Esophagus squamous epithelium (tissue), 5 donors: ENCODE measurements around the gene CLEC20A. TPM values are rescaled to one million over a fixed set of nuclear protein-coding genes. Genes with fewer than 3 reads are reported as not detected.

Source experiments
- DNase-seq: peaks from one replicate; lab custom pipeline; 2025; lab: John Stamatoyannopoulos, UW
- H3K27ac ChIP-seq, 4 donors: fragments of 200-600 bp; sonication (generic); one replicate each; pipeline ENCODE4 v1.5.1; 2016 to 2019; ENCODE audit warnings: mild to moderate bottlenecking in 1 of 4
- H3K27me3 ChIP-seq, 4 donors: fragments of 200-600 bp; sonication (generic); 1 replicate in 3 of 4; 2 replicates in 1 of 4; pipeline versions ENCODE4 v1.5.1 to v1.6.0; 2017 to 2021; ENCODE audit warnings: antibody characterized with exemption in 1 of 4
- H3K36me3 ChIP-seq, 3 donors: fragments of 200-600 bp; sonication (generic); one replicate each; pipeline ENCODE4 v1.5.1; 2016 to 2019
- H3K4me1 ChIP-seq, 3 donors: fragments of 200-600 bp; sonication (generic); one replicate each; pipeline ENCODE4 v1.5.1; 2017 to 2019
- H3K4me3 ChIP-seq, 4 donors: fragments of 200-600 bp; sonication (generic); 1 replicate in 3 of 4; 2 replicates in 1 of 4; pipeline ENCODE4 v1.5.1; 2016 to 2019; ENCODE audit warnings: mild to moderate bottlenecking in 2 of 4, moderate library complexity in 1 of 4
- H3K9me3 ChIP-seq, 3 donors: fragments of 200-600 bp; sonication (generic); one replicate each; pipeline ENCODE4 v1.5.1; 2016 to 2019
- CTCF ChIP-seq, 6 experiments: fragments of 450-650 bp in 4 of 6; fragments of 200-600 bp in 2 of 6; sonication (generic) in 2 of 6; IDR thresholded peaks; one replicate each; pipeline ENCODE4 v1.5.1; 2016 to 2019; ENCODE audit warnings: antibody characterized with exemption in 6 of 6, mild to moderate bottlenecking in 4 of 6, moderate library complexity in 4 of 6
- POLR2A ChIP-seq, 4 donors: fragments of 450-650 bp; IDR thresholded peaks; one replicate each; pipeline ENCODE4 v1.6.1; 2017; ENCODE audit warnings: antibody characterized with exemption in 4 of 4, mild to moderate bottlenecking in 4 of 4, moderate library complexity in 3 of 4
- WGBS, 2 donors: methylation state at CpG; one replicate each; pipeline ENCODE4 v1.1.5; 2018; 5-methylcytosine and 5-hydroxymethylcytosine counted together
- intact Hi-C: fragments of 100-400 bp; cut with DNase I; formaldehyde crosslinking; loops from one replicate; pipeline ENCODE4 v1.15.0; 2022
- total RNA-seq, 4 donors: library from RNA; depleted of rRNA; stranded (reverse); fragments of >200 nt; gene quantifications; one replicate each; pipeline ENCODE4 v1.1.0, GENCODE V29; 2016
- donor health status: DM: yes; HTN: yes; CAD: no.

The CLEC20A gene
- total RNA-seq, 4 donors from 2014 or later: not detected

DNA sequence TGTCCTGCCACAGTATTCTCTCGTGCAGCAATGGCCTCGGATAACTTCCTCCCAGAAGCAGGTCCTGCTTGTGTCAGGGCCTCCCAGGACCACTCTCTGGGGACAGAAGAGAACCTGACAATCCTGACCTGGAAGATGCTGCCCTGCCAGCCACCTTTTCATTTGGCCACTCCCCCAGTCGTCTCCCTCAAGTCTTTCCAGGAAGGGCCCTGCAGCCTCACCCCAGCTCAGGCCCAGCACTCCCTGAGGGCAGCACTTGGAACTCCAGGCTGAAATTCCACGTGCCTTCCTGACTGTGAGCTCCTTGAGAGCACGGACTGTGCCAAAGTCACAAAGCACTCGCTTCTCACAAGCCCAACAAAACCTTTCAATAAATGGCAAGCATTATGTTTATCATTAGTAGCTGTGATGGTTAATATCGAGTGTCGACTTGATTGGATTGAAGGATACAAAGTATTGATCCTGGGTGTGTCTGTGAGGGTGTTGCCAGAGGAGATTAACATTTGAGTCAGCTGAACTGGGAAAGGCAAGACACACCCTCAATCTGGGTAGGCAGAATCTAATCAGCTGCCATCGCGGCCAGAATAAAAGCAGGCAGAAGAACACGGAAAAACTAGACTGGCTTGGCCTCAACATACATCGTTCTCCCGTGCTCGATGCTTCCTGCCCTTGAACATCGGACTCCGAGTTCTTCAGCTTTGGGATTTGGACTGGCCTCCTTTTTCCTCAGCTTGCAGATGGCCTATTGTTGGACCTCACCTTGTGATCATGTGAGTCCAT lies 2.3 kb upstream of the CLEC20A start:
- Histone ChIP-seq H3K4me1 (peaks cover 0 to 3% (median 0%) of the 10 kb centered on the region in 3 donors), H3K27me3 (no peaks in the 10 kb centered on the region), H3K36me3 (no peaks in the 10 kb centered on the region), H3K27ac (no peak overlapping the region), H3K9me3 (no peaks in the 10 kb centered on the region), H3K4me3 (no peak overlapping the region)
- intact Hi-C loops: no loop called here
- no peak for TF ChIP-seq POLR2A (IDR thresholded peaks at IDR 0.05)
- peak in 1 of 6 experiments; percentile 20 for TF ChIP-seq CTCF (IDR thresholded peaks at IDR 0.05)
- no peak for DNase-seq
- WGBS, 2 donors: 67 to 79% methylated on average over 14 to 15 of the region's 16 CpGs

GRCh38 chr1:178497903-178498478 lies 1.2 kb upstream of the CLEC20A start:
- Histone ChIP-seq H3K27me3 (no peaks in the 10 kb centered on the region), H3K36me3 (no peaks in the 10 kb centered on the region), H3K27ac (no peak overlapping the region), H3K4me1 (peaks cover 0 to 3% (median 0%) of the 10 kb centered on the region in 3 donors), H3K9me3 (no peaks in the 10 kb centered on the region), H3K4me3 (no peak overlapping the region)
- DNase-seq: no peak
- TF ChIP-seq POLR2A (IDR thresholded peaks at IDR 0.05) (no peak), CTCF (IDR thresholded peaks at IDR 0.05) (no peak)
- WGBS, 2 donors: 85% methylated on average over 6 to 7 of the region's 7 CpGs
- intact Hi-C loops: no loop called here

DNA sequence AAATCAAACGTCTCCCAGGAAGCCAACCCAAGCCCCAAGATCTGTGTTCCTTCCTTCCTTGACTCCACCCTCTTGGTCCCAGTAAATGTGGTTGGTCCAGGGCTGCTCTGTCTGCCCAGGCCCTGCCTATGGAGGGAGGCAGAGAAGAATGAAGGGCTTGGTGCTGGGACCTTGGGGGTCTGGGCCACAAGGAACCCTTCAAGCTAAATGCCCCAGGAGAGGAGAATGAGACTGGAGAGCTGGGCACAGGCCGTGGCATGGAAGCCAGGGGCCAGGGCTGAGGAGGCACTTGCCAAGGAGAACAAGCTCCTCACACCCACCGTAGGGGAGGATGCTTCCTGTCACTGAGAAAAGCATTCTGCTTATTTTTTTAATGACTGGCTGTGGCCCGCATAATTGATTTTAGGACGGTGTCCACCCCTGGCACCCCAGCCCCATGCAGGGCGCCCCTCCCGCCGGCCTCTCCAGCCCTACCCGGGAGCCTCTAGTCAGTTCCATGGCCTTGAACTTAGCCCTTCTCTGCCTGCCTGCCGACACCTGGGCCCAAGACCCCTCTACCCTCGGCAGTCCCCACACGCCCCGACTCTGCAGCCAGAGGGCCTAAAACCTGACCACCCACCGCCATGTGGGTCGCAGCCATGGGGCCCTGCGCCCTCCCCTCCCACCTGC lies 889 bp downstream of the CLEC20A start:
- Histone ChIP-seq H3K36me3 (no peaks in the 10 kb centered on the region), H3K4me1 (no peaks in the 10 kb centered on the region)

DNA sequence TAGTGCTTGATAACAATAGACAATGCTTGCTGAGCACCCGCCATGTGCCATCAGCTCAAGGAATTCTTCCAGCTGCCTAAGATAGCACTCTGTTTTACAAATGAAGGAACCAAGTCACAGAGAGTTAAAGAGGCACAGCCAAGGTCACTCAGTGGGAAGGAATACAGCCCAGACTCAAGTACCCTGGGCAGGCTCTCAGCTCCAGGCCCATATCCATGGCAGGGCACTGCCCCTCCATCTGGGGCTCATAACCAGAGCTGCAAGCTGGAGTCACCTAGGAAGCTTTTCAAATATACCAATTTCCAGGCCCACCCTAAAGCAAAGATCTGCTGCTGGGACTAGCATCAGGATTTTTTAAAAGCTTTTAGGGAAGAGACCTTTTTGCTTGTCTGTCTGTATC lies 1.6 kb downstream of the CLEC20A start:
- Histone ChIP-seq H3K27ac (no peak overlapping the region), H3K9me3 (no peaks in the 10 kb centered on the region), H3K4me3 (no peak overlapping the region), H3K4me1 (no peaks in the 10 kb centered on the region), H3K27me3 (no peaks in the 10 kb centered on the region), H3K36me3 (no peaks in the 10 kb centered on the region)
- TF ChIP-seq CTCF (IDR thresholded peaks at IDR 0.05) (no peak), POLR2A (IDR thresholded peaks at IDR 0.05) (no peak)
- 79 to 100% methylated on average over 1 of the region's 1 CpG for WGBS, 2 donors
- DNase-seq: no peak
- intact Hi-C loops: no loop called here

More for the DNA sequence above, 889 bp downstream of the CLEC20A start:
- no peaks in the 10 kb centered on the region for H3K27me3 ChIP-seq
- no peak overlapping the region for H3K27ac ChIP-seq
- WGBS, 2 donors: 86 to 87% methylated on average over 11 to 15 of the region's 16 CpGs
- intact Hi-C loops: no loop called here
- no peak for DNase-seq
- H3K9me3 ChIP-seq: no peaks in the 10 kb centered on the region
- no peak overlapping the region for H3K4me3 ChIP-seq
- TF ChIP-seq POLR2A (IDR thresholded peaks at IDR 0.05) (no peak), CTCF (IDR thresholded peaks at IDR 0.05) (no peak)

DNA sequence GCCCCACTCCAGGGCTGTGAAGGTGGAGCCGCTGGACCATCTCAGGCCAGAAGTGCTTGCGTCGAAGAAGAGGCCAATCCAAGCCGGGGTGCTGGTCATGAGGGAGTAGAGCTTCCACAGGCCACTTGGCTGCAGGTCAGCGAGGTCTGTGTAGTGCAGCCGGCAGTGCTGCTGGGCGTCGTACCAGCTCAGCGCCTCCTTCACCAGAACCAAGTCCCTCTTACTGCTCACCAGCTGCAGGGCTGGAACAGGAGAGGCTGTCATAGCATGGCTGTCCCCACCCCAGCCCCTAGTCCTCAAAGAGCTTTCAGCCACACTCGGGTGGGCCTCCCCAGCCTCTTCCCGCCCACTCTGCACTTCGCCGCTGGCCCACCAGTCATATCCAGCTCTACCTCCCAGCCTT lies 2.2 kb downstream of the CLEC20A start:
- DNase-seq: no peak
- Histone ChIP-seq H3K4me1 (no peaks in the 10 kb centered on the region), H3K27ac (no peak overlapping the region), H3K36me3 (no peaks in the 10 kb centered on the region), H3K27me3 (no peaks in the 10 kb centered on the region), H3K4me3 (no peak overlapping the region), H3K9me3 (no peaks in the 10 kb centered on the region)
- 93 to 95% methylated on average over 6 to 9 of the region's 13 CpGs for WGBS, 2 donors
- no peak for TF ChIP-seq POLR2A (IDR thresholded peaks at IDR 0.05)
- no peak for TF ChIP-seq CTCF (IDR thresholded peaks at IDR 0.05)
- intact Hi-C loops: no loop called here
